Right hindlimb (tissue), 1 donor: ENCODE data around the gene HOXA2.

Source experiments
- DNase-seq: peaks from one replicate; pipeline ENCODE4 v3.0.0-alpha.2; 2018

The HOXA2 gene

GRCh38 chr7:27071622-27072390 lies 30.7 kb downstream of the HOXA2 start:
- DNase-seq: no peak

DNA sequence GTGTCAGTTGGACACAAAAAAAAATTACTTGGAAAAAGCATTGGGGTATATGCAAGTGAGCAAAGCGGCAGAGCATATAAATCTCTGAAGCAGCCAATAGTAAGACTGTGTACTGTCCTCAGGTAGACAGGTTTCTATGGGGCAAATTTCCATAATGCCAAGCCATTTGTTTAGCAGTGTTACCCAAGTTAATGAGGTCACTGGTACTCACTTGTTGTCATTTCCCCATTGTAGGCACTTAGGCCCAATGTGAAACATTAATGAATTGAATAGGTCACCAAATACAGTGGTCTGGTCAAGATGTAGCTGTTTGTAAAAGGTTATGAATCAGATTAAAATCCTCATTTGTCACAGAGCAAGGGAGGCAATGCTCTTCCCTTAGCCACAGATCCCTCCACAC lies 34.2 kb downstream of the HOXA2 start:
- no peak for DNase-seq

GRCh38 chr7:27066148-27066547 lies 36.3 kb downstream of the HOXA2 start:
- no peak for DNase-seq

GRCh38 chr7:27065709-27066108 lies 36.8 kb downstream of the HOXA2 start:
- DNase-seq: no peak

DNA sequence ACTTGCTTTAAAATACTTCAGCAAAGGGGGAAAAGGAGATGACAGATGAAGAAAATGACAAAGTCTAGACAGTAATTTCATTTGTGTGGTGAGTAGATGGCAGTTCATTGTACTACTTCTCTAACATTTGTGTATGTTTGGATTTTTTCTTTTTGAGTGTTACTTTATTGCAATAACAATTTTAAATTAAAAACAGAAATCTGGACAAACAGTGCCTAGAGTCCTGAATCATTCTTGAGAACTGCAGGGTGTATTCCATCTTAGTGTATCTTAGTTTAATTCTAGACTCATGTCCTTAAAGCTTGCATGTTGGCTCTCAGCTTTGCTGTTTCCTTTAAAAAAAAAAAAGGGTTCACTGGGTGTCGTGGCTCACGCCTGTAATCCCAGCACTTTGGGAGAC lies 37.8 kb downstream of the HOXA2 start:
- DNase-seq: no peak

DNA sequence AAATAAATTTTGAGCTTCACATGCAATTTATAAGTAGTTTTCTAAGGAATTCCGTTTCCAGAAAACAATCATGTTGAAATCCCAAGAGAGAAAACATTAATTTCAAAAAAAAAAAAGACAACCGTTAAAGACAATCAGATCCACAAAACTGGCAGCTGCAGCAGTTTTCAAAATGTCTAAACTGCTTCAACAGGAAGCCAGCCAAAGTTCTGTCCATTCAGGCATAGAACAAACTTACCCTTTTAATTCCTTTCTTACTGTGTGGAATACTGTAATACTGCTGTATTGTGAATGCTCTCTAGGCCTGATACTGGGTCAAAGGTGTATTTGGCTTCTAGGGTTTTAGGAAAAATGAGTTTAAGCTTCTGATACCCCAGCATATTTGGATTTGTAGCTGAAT lies 38.3 kb downstream of the HOXA2 start:
- no peak for DNase-seq

GRCh38 chr7:27062946-27063345 lies 39.5 kb downstream of the HOXA2 start:
- no peak for DNase-seq

GRCh38 chr7:27053153-27053552 lies 49.3 kb downstream of the HOXA2 start:
- DNase-seq: no peak

- no peak for DNase-seq
These were observed 51.0 kb downstream of the HOXA2 start for GRCh38 chr7:27051451-27051850.
